T47D (cell line): ENCODE results near the gene MAN1A1.
A peak's percentile ranks its signal among the peaks of the same experiment; 100 is the strongest.

ENCODE experiments used
- DNase-seq, 2 experiments: peaks; one replicate each; pipeline versions ENCODE4 v3.0.0 to v3.0.0-alpha.2; 2011 to 2012; ENCODE audit warnings: low read depth in 1 of 2, low spot score in 1 of 2
- JUND ChIP-seq: IDR thresholded peaks from 2 replicates; pipeline ENCODE4 v1.6.1; 2012; ENCODE audit warnings: low read depth
- in situ Hi-C: cut with HindIII; loops from 2 replicates; pipeline ENCODE4 v1.10.0; 2016; ENCODE audit warnings: low sequenced_read_pairs, low pct_unique_long_range_greater_than_20kb

MAN1A1 gene

GRCh38 chr6:119262612-119263011, 86.9 kb downstream of the MAN1A1 start:
- no peak for TF ChIP-seq JUND
- DNase-seq, result no peak
- in situ Hi-C loops, result no loop called here

- DNase-seq, result no peak
- in situ Hi-C loops, result no loop called here
- TF ChIP-seq JUND, result no peak
Measured at GRCh38 chr6:119261944-119262284, 87.6 kb downstream of the MAN1A1 start.

- peak in 1 of 2 experiments; percentile 2 for DNase-seq
- in situ Hi-C loops, result no loop called here
- no peak for TF ChIP-seq JUND
Measured at GRCh38 chr6:119259027-119259426, 90.5 kb downstream of the MAN1A1 start.

- DNase-seq, result no peak
- TF ChIP-seq JUND, result no peak
- in situ Hi-C loops, result no loop called here
Measured at GRCh38 chr6:119257726-119258125, 91.8 kb downstream of the MAN1A1 start.

- no peak for TF ChIP-seq JUND
- in situ Hi-C loops, result no loop called here
- DNase-seq, result no peak
Measured at GRCh38 chr6:119256978-119257462, 92.5 kb downstream of the MAN1A1 start.

- no peak for DNase-seq
- in situ Hi-C loops, result no loop called here
- TF ChIP-seq JUND, result no peak
Measured at GRCh38 chr6:119256392-119256791, 93.2 kb downstream of the MAN1A1 start.

- in situ Hi-C loops, result no loop called here
- DNase-seq, result no peak
- TF ChIP-seq JUND, result no peak
Measured at GRCh38 chr6:119255492-119255891, 94.1 kb downstream of the MAN1A1 start.

GRCh38 chr6:119250036-119250435, 99.5 kb downstream of the MAN1A1 start:
- TF ChIP-seq JUND, result no peak
- in situ Hi-C loops, result no loop called here
- DNase-seq, result no peak

- no peak for DNase-seq
- in situ Hi-C loops, result no loop called here
- TF ChIP-seq JUND, result no peak
Measured at GRCh38 chr6:119249319-119249718, 100.2 kb downstream of the MAN1A1 start.

- no peak for TF ChIP-seq JUND
- in situ Hi-C loops, result no loop called here
- no peak for DNase-seq
Measured at GRCh38 chr6:119247504-119247903, 102.1 kb downstream of the MAN1A1 start.

- no peak for TF ChIP-seq JUND
- DNase-seq, result no peak
- in situ Hi-C loops, result no loop called here
Measured at GRCh38 chr6:119243657-119244056, 105.9 kb downstream of the MAN1A1 start.

- no peak for DNase-seq
- in situ Hi-C loops, result no loop called here
Measured at GRCh38 chr6:119243037-119243436, 106.5 kb downstream of the MAN1A1 start.

GRCh38 chr6:119241540-119242309, 107.8 kb downstream of the MAN1A1 start:
- no peak for TF ChIP-seq JUND
- in situ Hi-C loops, result no loop called here
- DNase-seq, result no peak

More at GRCh38 chr6:119243037-119243436, 106.5 kb downstream of the MAN1A1 start:
- TF ChIP-seq JUND, result no peak

- no peak for TF ChIP-seq JUND
- in situ Hi-C loops, result no loop called here
- DNase-seq, result peak in 1 of 2 experiments; percentile 2
Measured at GRCh38 chr6:119241111-119241465, 108.5 kb downstream of the MAN1A1 start.
